Right kidney (tissue), 1 donor: Measurements from ENCODE around the gene KRTAP4-6.
"Not testable (repeated sequence)": the region's sequence is repeated elsewhere in the genome, so short reads cannot be mapped to it uniquely, and the experiment has no call there.

Experiments used
- DNase-seq: peaks from one replicate; pipeline ENCODE4 v3.0.0-alpha.2; 2016

KRTAP4-6 gene

DNA sequence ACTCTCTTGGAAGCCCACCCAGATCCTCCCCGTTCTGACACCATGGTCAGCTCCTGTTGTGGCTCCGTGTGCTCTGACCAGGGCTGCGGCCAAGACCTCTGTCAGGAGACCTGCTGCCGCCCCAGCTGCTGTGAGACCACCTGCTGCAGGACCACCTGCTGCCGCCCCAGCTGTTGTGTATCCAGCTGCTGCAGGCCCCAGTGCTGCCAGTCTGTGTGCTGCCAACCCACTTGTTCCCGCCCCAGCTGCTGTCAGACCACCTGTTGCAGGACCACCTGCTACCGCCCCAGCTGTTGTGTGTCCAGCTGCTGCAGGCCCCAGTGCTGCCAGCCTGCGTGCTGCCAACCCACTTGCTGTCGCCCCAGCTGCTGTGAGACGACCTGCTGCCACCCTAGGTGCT, 35.0 kb downstream of the KRTAP4-6 start, which contains the start of gene KRTAP4-9:
TSS of gene KRTAP4-9 (plus strand) at position 43 of the 400 bp plus-strand sequence. CDS start at position 43, 0 bp downstream.
- DNase-seq, result not testable (repeated sequence)

DNA sequence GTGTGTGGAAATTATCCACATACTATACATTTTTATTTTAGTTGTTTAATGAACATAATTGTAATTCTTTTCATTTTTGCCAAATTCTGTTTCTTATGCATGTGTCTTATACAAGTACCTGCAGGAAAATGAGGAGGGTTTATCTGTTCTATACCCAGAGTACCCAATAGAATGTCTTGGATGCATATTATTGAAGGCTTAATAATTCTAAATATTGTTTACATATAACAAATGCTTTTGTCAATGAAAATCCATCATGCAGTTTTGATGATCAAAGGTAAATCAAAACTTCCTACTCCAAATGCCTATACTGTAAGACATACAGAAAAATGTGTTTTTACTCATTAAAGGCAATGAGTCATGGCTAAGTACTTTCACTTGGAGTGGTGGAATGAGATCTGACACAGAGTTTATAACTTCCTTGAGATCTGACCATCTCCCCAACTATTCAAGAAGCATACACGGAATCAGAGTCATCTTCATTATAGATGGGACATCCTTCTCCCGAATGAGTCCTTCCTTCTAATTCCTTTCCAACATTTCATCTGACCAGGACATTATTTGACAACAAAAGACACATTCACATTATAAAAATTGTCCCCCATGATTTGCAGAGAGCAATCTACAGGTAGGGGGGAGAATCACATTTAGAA, 35.8 kb downstream of the KRTAP4-6 start:
- not testable (repeated sequence) for DNase-seq

DNA sequence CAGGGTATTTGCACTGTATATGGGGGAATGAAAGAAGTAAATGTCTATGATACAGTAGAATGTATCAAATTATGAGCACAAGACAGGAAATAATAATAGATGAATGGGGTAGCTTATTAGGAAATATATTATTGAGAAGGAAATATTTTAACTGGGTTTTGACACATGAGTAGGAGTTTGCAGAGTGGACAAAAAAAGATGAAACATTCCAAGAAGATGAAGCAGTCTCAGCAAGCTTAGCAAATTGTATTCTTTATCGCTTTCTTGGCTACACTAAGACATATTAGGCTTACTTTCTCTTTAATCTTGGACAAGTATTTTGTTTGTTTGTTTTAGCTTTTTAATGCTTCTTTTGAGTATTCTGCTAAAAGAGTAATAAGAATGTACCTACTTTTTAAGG, 36.4 kb downstream of the KRTAP4-6 start:
- DNase-seq, result no peak

DNA sequence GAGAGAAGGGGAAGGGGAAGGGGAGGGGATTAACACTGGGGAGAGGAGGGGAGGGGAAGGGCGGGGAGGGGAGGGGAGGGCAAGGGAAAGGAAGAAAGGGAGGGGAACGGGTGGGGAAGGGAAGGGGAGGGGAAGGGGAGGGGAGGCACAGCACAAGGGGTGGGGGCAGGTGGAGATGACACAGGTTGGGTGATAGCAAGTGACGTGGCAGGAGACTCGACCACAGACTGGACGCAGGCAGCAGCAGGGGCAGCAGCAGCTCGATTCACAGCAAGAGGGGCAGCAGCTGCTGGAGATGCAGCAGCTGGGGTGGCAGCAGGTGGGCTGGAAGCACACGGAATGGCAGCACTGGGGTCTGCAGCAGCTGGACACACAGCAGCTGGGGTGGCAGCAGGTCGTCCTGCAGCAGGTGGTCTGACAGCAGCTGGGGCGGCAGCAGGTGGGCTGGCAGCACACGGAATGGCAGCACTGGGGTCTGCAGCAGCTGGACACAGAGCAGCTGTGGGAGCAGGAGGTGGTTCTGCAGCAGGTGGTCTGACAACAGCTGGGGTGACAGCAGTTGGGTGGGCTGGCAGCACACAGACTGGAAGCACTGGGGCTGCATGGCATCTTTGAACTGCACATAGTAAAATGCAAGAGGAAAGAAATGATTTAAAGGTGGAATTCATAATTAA, 38.6 kb downstream of the KRTAP4-6 start, which contains the start of gene KRTAP4-16:
TSS of gene KRTAP4-16 (minus strand) at position 624 of the 674 bp plus-strand sequence. CDS start at position 624, 0 bp downstream.
- DNase-seq, result no peak

DNA sequence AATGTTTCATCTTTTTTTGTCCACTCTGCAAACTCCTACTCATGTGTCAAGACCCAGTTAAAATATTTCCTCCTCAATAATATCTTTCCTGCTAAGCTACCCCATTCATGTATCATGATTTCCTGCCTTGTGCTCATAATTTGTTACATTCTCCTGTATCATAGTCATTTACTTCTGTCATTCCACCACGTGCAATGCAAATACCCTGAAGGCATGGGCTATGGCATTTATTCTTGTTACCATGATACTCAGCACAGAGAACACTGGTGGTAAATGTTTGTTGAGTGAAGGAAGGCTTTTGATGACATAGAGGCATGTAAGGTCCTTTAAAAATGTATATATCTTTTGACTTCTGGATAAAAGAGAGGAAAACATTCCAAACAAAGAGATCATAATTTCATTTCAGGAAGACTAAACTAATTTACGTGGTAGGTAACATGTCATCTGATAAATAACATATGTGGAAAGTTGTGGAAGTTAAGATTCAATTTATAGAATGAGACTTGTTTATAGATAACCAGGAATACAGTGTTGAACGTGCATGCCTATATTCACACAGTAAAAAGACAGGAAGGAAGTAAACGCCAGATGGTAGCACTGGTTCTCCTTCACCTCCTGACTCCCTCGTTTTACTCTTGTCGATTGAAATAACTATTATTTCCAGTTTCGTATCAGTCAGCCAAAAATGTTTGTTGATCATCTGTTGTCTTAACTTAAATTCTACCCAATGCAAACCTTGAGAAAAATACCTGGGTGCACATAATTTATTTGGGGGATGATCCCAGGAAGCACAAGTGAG, 40.5 kb downstream of the KRTAP4-6 start:
- not testable (repeated sequence) for DNase-seq

DNA sequence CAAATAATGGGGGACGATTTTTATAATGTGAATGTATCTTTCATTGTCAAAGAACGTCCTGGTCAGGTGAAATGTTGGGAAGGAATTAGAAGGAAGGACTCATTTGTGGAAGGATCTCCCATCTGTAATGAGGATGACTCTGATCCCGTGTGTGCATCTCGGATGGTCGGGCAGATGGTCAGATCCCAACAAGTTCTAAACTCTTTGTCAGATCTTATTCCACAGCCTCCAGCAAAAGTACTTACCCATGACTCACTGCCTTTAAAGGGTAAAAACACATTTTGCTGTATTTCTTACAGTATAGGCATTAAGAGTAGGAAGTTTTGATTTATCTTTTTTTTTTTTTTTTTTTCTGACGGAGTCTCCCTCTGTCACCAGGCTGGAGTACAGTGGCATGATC, 41.9 kb downstream of the KRTAP4-6 start:
- DNase-seq, result no peak

DNA sequence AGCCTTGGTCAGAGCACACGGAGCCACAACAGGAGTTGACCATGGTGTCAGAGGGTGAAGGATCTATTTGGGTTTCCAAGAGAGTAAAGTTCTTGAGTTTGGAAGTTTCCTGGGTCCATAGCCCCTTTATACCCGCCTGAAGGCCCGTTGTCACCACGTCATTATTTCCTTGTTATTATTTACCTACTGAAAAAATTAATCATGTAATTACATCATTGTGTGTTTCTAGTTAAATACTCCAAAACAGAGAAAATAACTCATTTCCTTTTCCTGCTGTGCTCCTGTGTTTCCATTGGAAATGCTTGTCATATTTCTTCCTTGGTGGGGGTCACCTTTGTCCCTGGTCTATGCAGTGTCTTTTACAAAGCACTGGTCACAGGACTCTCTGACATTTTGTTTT, 42.3 kb downstream of the KRTAP4-6 start, which contains the start of gene KRTAP4-8:
TSS of gene KRTAP4-8 (minus strand) at position 101 of the 400 bp plus-strand sequence. CDS start at position 43, 58 bp downstream.
- no peak for DNase-seq

DNA sequence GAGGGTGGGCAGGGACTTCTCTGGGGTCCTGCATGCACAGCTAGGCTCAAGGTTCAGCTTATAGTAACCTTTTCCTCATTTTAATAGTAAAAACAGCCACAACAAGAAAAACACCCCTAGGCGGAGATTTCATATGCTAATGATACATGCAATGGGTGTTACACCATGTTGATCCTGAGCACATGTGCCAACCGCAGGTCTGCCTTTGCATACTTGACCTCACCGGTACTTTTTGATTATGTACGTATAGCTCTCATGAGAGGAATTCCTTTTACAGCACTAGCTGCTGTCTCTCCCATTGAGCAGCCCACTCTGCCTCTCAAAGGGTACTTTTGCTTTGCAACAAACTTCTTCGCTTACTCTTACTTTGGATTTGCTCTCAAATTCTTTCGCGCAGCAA, 44.3 kb downstream of the KRTAP4-6 start:
- no peak for DNase-seq
